Mucosa of rectum (tissue), 2 donors: ENCODE results near the gene CIAO3.
"Not testable (repeated sequence)": the region's sequence is repeated elsewhere in the genome, so short reads cannot be mapped to it uniquely, and the experiment has no call there.

ENCODE experiments used
- H3K27ac ChIP-seq, 2 donors: one replicate each; pipeline ENCODE4 v1.7.0; 2013; ENCODE audit warnings: inconsistent platforms in 2 of 2, low read depth in 2 of 2, low read length in 2 of 2
- H3K27me3 ChIP-seq, 2 donors: one replicate each; pipeline ENCODE4 v1.7.0; 2013; ENCODE audit warnings: low read length in 2 of 2; ENCODE audit not compliant: control insufficient read depth in 2 of 2, insufficient read depth in 2 of 2
- H3K36me3 ChIP-seq, 2 donors: one replicate each; pipeline ENCODE4 v1.7.0; 2013; ENCODE audit warnings: low read length in 2 of 2; ENCODE audit not compliant: control insufficient read depth in 2 of 2, insufficient read depth in 2 of 2
- H3K4me1 ChIP-seq, 2 donors: one replicate each; pipeline ENCODE4 v1.7.0; 2013; ENCODE audit warnings: low read length in 2 of 2, mild to moderate bottlenecking in 1 of 2; ENCODE audit not compliant: control insufficient read depth in 2 of 2, insufficient read depth in 2 of 2
- H3K4me3 ChIP-seq, 2 donors: one replicate each; pipeline ENCODE4 v1.7.0; 2013; ENCODE audit warnings: low read length in 2 of 2
- H3K9ac ChIP-seq, 2 donors: one replicate each; pipeline ENCODE4 v1.7.0; 2013; ENCODE audit warnings: low read length in 2 of 2, low read depth in 1 of 2, mild to moderate bottlenecking in 1 of 2
- H3K9me3 ChIP-seq, 2 donors: one replicate each; pipeline ENCODE4 v1.7.0; 2013; ENCODE audit warnings: low read length in 2 of 2; ENCODE audit not compliant: control insufficient read depth in 2 of 2
- donor health status: healthy.
- donor health status: Normal muscosa, but diverticular disease.

Gene CIAO3

GRCh38 chr16:776298-776697, 35.5 kb upstream of the CIAO3 start:
- peaks cover 5 to 19% of the 10 kb centered on the region in 2 donors for H3K27me3 ChIP-seq
- H3K4me1 ChIP-seq = not testable (repeated sequence)

GRCh38 chr16:775236-775796, 34.5 kb upstream of the CIAO3 start:
- Histone ChIP-seq H3K4me3 (no peak overlapping the region), H3K4me1 (no peaks in the 10 kb centered on the region), H3K27ac (no peak overlapping the region), H3K9me3 (no peaks in the 10 kb centered on the region), H3K36me3 (no peaks in the 10 kb centered on the region), H3K27me3 (peaks cover 4 to 12% of the 10 kb centered on the region in 2 donors), H3K9ac (no peak overlapping the region)

More at GRCh38 chr16:776298-776697, 35.5 kb upstream of the CIAO3 start:
- H3K4me3 ChIP-seq, H3K9me3 ChIP-seq, H3K9ac ChIP-seq, H3K27ac ChIP-seq, H3K36me3 ChIP-seq: not testable (repeated sequence)

GRCh38 chr16:774086-775001, 33.5 kb upstream of the CIAO3 start:
- no peaks in the 10 kb centered on the region for H3K36me3 ChIP-seq
- H3K27me3 ChIP-seq = peaks cover 3 to 11% of the 10 kb centered on the region in 2 donors
- H3K4me1 ChIP-seq = no peaks in the 10 kb centered on the region
- no peak overlapping the region for H3K9ac ChIP-seq
- H3K27ac ChIP-seq = no peak overlapping the region
- no peak overlapping the region for H3K4me3 ChIP-seq
- H3K9me3 ChIP-seq = no peaks in the 10 kb centered on the region

GRCh38 chr16:772959-773358, 32.2 kb upstream of the CIAO3 start:
- H3K4me1 ChIP-seq = no peaks in the 10 kb centered on the region
- no peaks in the 10 kb centered on the region for H3K9me3 ChIP-seq
- no peak overlapping the region for H3K9ac ChIP-seq
- no peak overlapping the region for H3K27ac ChIP-seq
- H3K27me3 ChIP-seq = peaks cover 3 to 4% of the 10 kb centered on the region in 2 donors
- no peak overlapping the region for H3K4me3 ChIP-seq
- no peaks in the 10 kb centered on the region for H3K36me3 ChIP-seq

GRCh38 chr16:770411-770810, 29.6 kb upstream of the CIAO3 start:
- Histone ChIP-seq H3K9ac (no peak overlapping the region), H3K9me3 (no peaks in the 10 kb centered on the region), H3K27me3 (peaks cover 0 to 4% of the 10 kb centered on the region in 2 donors), H3K4me1 (no peaks in the 10 kb centered on the region), H3K27ac (no peak overlapping the region), H3K4me3 (no peak overlapping the region), H3K36me3 (no peaks in the 10 kb centered on the region)

GRCh38 chr16:769934-770333, 29.1 kb upstream of the CIAO3 start:
- H3K27me3 ChIP-seq = peaks cover 0 to 4% of the 10 kb centered on the region in 2 donors
- no peaks in the 10 kb centered on the region for H3K36me3 ChIP-seq

GRCh38 chr16:769184-769784, 28.5 kb upstream of the CIAO3 start:
- Histone ChIP-seq H3K4me1 (no peaks in the 10 kb centered on the region), H3K27me3 (peaks cover 0 to 4% of the 10 kb centered on the region in 2 donors), H3K9ac (no peak overlapping the region), H3K9me3 (no peaks in the 10 kb centered on the region), H3K4me3 (no peak overlapping the region), H3K36me3 (no peaks in the 10 kb centered on the region), H3K27ac (no peak overlapping the region)

More at GRCh38 chr16:769934-770333, 29.1 kb upstream of the CIAO3 start:
- no peak overlapping the region for H3K4me3 ChIP-seq
- no peak overlapping the region for H3K9ac ChIP-seq
- H3K9me3 ChIP-seq = no peaks in the 10 kb centered on the region
- H3K27ac ChIP-seq = no peak overlapping the region
- H3K4me1 ChIP-seq = no peaks in the 10 kb centered on the region

- no peak overlapping the region for H3K4me3 ChIP-seq
- no peaks in the 10 kb centered on the region for H3K4me1 ChIP-seq
- no peaks in the 10 kb centered on the region for H3K9me3 ChIP-seq
- no peaks in the 10 kb centered on the region for H3K36me3 ChIP-seq
- no peak overlapping the region for H3K27ac ChIP-seq
- H3K9ac ChIP-seq = no peak overlapping the region
- H3K27me3 ChIP-seq = peaks cover 0 to 4% of the 10 kb centered on the region in 2 donors
Measured at GRCh38 chr16:768428-768827, 27.6 kb upstream of the CIAO3 start.

- Histone ChIP-seq H3K4me1 (no peaks in the 10 kb centered on the region), H3K27me3 (peaks cover 0 to 4% of the 10 kb centered on the region in 2 donors), H3K4me3 (no peak overlapping the region), H3K27ac (no peak overlapping the region), H3K36me3 (no peaks in the 10 kb centered on the region), H3K9ac (no peak overlapping the region), H3K9me3 (no peaks in the 10 kb centered on the region)
Measured at GRCh38 chr16:767743-768235, 27.0 kb upstream of the CIAO3 start.
